Lung (tissue), 12 donors: ENCODE measurements around the gene ADAM12. TPM values are rescaled to one million over a fixed set of nuclear protein-coding genes. Genes with fewer than 3 reads are reported as not detected.

Experiments
- ATAC-seq: fragments of 200-7000 bp; cut with Tn5 transposase; one replicate; pipeline ENCODE4 v1.9.1; 2020; ENCODE audit warnings: moderate number of reproducible peaks; ENCODE audit not compliant: insufficient read depth, low FRiP score
- DNase-seq, 3 donors: peaks; one replicate each; pipeline ENCODE4 v3.0.0-alpha.2; 2013 to 2017
- H3K27ac ChIP-seq, 2 donors: one replicate each; pipeline ENCODE4 v1.5.1; 2013; ENCODE audit warnings: mild to moderate bottlenecking in 2 of 2, moderate library complexity in 2 of 2, control low read depth in 1 of 2, inconsistent platforms in 1 of 2, low read depth in 1 of 2, low read length in 1 of 2
- H3K27me3 ChIP-seq, 3 donors: one replicate each; pipeline ENCODE4 v1.5.1; 2013; ENCODE audit warnings: low read length in 2 of 3; ENCODE audit not compliant: control insufficient read depth in 3 of 3, insufficient read depth in 3 of 3
- H3K36me3 ChIP-seq, 4 donors: one replicate each; pipeline ENCODE4 v1.5.1; 2013; ENCODE audit warnings: low read length in 4 of 4, mild to moderate bottlenecking in 1 of 4, moderate library complexity in 1 of 4; ENCODE audit not compliant: control insufficient read depth in 4 of 4, insufficient read depth in 4 of 4
- H3K4me1 ChIP-seq, 5 donors: one replicate each; pipeline ENCODE4 v1.5.1; 2013; ENCODE audit warnings: low read length in 5 of 5, mild to moderate bottlenecking in 2 of 5, moderate library complexity in 1 of 5; ENCODE audit not compliant: control insufficient read depth in 5 of 5, insufficient read depth in 5 of 5
- H3K4me3 ChIP-seq: one replicate; pipeline ENCODE4 v1.5.1; 2013; ENCODE audit warnings: mild to moderate bottlenecking, control low read depth, moderate library complexity
- H3K9ac ChIP-seq, 2 donors: one replicate each; pipeline ENCODE4 v1.5.1; 2013; ENCODE audit warnings: low read length in 2 of 2, control low read depth in 1 of 2; ENCODE audit not compliant: insufficient read depth in 1 of 2
- H3K9me3 ChIP-seq, 4 donors: one replicate each; pipeline ENCODE4 v1.5.1; 2013; ENCODE audit warnings: low read length in 3 of 4, mild to moderate bottlenecking in 1 of 4, moderate library complexity in 1 of 4; ENCODE audit not compliant: control insufficient read depth in 4 of 4, insufficient read depth in 3 of 4
- WGBS, 2 donors: extraction: QIAGEN DNeasy Blood & Tissue Kit; methylation state at CpG; one replicate each; pipeline ENCODE4 v1.1.7; 2013; 5-methylcytosine and 5-hydroxymethylcytosine counted together
- polyA plus RNA-seq, 2 donors: library from polyadenylated mRNA; stranded (reverse); fragments of 200-250 nt; gene quantifications; one replicate each; pipeline ENCODE4 v1.2.1, GENCODE V29; 2013
- total RNA-seq, 2 donors: library from RNA; depleted of rRNA in 1 of 2; stranded (reverse); fragments of >200 nt in 1 of 2; gene quantifications; one replicate each; pipeline ENCODE4 v1.2.1, GENCODE V29; 2014 to 2021
- TF ChIP-seq, protein P1 (sequence below): IDR thresholded peaks from 2 replicates; pipeline ENCODE4 v1.5.1; 2012; ENCODE audit warnings: mild to moderate bottlenecking; ENCODE audit errors: control extremely low read depth, extremely low read depth
- donor health status: control.
- donor health status: control.
- donor health status: Bipolar disorder and iron deficiency.
- donor health status: healthy.
- donor health status: DM: yes; HTN: yes; CAD: no.

The ADAM12 gene
- total and polyA plus RNA-seq, 4 donors, result 0.16 to 5.8 (median 0.85) TPM

DNA sequence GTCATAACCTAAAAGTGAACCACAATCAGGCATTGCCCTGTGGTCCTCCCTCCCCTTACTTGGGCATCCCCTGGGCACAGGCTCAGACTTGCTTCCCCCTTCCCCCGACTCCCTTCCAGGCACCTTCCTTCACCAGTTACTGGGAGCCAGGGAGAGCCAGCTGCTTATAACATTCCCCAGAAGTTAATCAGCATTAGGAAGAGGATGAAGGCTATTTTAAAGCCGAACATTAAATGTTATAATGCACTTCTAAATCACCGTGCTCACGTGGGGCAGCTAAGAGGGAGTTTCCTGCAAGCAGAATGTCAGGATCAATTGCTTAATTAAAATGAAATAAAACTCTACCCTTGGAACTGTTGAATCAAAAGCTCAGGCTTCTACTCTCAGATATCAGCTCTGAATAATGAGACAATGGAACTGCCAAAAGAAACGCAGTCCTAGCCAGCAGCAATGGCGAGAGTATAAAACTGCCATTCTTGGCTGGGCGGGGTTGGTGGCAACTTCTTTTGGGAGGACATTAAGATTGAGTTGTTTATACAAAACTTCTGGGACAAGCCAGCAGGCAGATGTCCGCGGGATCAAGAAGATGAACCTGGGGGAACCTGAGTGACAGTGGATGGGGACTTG lies 322.4 kb downstream of the ADAM12 start:
- H3K27me3 ChIP-seq, result no peaks in the 10 kb centered on the region
- H3K27ac ChIP-seq, result no peak overlapping the region
- no peak for ATAC-seq
- H3K4me1 ChIP-seq, result peaks cover 0 to 55% (median 11%) of the 10 kb centered on the region in 5 donors
- peaks cover 0 to 3% (median 0%) of the 10 kb centered on the region in 4 donors for H3K9me3 ChIP-seq
- H3K4me3 ChIP-seq, result no peak overlapping the region
- TF ChIP-seq, protein P1, sequence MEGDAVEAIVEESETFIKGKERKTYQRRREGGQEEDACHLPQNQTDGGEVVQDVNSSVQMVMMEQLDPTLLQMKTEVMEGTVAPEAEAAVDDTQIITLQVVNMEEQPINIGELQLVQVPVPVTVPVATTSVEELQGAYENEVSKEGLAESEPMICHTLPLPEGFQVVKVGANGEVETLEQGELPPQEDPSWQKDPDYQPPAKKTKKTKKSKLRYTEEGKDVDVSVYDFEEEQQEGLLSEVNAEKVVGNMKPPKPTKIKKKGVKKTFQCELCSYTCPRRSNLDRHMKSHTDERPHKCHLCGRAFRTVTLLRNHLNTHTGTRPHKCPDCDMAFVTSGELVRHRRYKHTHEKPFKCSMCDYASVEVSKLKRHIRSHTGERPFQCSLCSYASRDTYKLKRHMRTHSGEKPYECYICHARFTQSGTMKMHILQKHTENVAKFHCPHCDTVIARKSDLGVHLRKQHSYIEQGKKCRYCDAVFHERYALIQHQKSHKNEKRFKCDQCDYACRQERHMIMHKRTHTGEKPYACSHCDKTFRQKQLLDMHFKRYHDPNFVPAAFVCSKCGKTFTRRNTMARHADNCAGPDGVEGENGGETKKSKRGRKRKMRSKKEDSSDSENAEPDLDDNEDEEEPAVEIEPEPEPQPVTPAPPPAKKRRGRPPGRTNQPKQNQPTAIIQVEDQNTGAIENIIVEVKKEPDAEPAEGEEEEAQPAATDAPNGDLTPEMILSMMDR, result no peak
- no peak overlapping the region for H3K9ac ChIP-seq
- H3K36me3 ChIP-seq, result peaks cover 0 to 3% (median 0%) of the 10 kb centered on the region in 4 donors
- no peak for DNase-seq
- 87% methylated on average over 9 of the region's 9 CpGs for WGBS, 2 donors

DNA sequence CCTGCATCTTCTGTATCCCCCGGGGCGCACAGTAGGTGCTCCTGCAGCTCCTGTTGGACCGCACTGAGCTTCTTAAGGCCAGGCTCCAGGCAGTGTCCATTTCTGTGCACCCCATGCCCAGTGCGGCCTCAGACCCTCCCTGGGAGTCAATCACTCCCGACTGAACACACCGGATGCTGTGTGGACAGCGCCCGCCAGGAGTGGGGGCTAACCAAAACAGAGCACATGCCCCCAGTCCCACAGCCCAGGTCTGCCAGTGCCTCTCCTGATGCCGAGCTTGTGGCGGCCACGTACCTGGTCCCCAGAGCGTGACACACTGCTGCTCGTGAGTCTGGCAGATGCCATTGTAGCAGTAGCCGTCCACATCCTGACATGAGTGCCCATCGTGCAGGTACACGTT lies 323.8 kb downstream of the ADAM12 start:
- Histone ChIP-seq H3K9ac (no peak overlapping the region), H3K27ac (no peak overlapping the region), H3K36me3 (peaks cover 0 to under 1% (median 0%) of the 10 kb centered on the region in 4 donors), H3K4me1 (peaks cover 0 to 56% (median 11%) of the 10 kb centered on the region in 5 donors), H3K4me3 (no peak overlapping the region), H3K27me3 (no peaks in the 10 kb centered on the region), H3K9me3 (peaks cover 0 to 6% (median 0%) of the 10 kb centered on the region in 4 donors)
- 89 to 97% methylated on average over 16 of the region's 16 CpGs for WGBS, 2 donors
- TF ChIP-seq, protein P1, result no peak
- ATAC-seq (no peak), DNase-seq (no peak)

DNA sequence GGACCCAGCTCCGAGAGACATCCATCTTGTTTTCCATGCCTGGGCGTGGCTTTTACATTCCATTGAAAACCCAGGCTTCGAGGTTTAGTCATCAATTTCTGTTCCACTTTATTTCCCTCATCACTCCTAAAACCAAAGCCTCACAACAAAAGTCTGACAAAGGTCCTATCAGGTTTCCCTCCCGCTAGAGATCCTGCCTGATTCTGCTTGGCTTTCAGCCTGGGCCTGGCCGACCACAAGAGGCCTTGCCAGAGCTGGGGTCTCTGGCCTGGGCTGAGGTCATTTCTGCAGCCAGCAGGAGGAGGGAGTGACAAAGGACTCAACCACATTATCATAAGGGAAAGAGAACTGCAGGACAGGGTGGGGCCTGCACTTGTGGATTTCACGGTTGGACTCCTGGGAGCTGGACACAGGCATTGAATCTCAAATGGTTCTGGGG lies 324.9 kb downstream of the ADAM12 start:
- DNase-seq (no peak), ATAC-seq (no peak)
- Histone ChIP-seq H3K9me3 (peaks cover 0 to 6% (median 0%) of the 10 kb centered on the region in 4 donors), H3K4me1 (peaks cover 0 to 56% (median 11%) of the 10 kb centered on the region in 5 donors), H3K9ac (no peak overlapping the region), H3K27ac (no peak overlapping the region), H3K27me3 (no peaks in the 10 kb centered on the region), H3K4me3 (no peak overlapping the region), H3K36me3 (no peaks in the 10 kb centered on the region)
- TF ChIP-seq, protein P1, result no peak
- 77 to 92% methylated on average over 6 of the region's 6 CpGs for WGBS, 2 donors
